HepG2 (cell line): ENCODE results near the gene LARP1.

Experiments used
- BRD4 ChIP-seq: sonication (generic); formaldehyde crosslinking; IDR thresholded peaks from 2 replicates; pipeline ENCODE4 v1.4.0; 2020; ENCODE audit warnings: missing genetic modification reagents
- ELF4 ChIP-seq: sonication (generic); formaldehyde crosslinking; IDR thresholded peaks from 2 replicates; pipeline ENCODE4 v1.5.0; 2020; ENCODE audit warnings: missing genetic modification reagents, mild to moderate bottlenecking, moderate library complexity, borderline replicate concordance
- HNF4G ChIP-seq, 2 experiments: sonication (generic) in 1 of 2; formaldehyde crosslinking in 1 of 2; IDR thresholded peaks; 2 replicates each; pipeline versions ENCODE4 v1.4.0 to v1.6.1; 2011 to 2020; ENCODE audit warnings: borderline replicate concordance in 2 of 2, low read depth in 2 of 2, mild to moderate bottlenecking in 2 of 2, low read length in 1 of 2, missing genetic modification reagents in 1 of 2, moderate library complexity in 1 of 2
- KDM5A ChIP-seq: fragments of 200-600 bp; sonication (generic); IDR thresholded peaks from 2 replicates; pipeline ENCODE4 v1.7.0; 2018; ENCODE audit warnings: antibody characterized with exemption, mild to moderate bottlenecking, low read length, borderline replicate concordance
- MTA1 ChIP-seq: sonication (generic); formaldehyde crosslinking; IDR thresholded peaks from 2 replicates; pipeline ENCODE4 v1.4.0; 2020; ENCODE audit warnings: missing genetic modification reagents, mild to moderate bottlenecking, borderline replicate concordance
- MZF1 ChIP-seq: sonication (generic); formaldehyde crosslinking; IDR thresholded peaks from 2 replicates; pipeline ENCODE4 v1.8.1; 2023; ENCODE audit warnings: mild to moderate bottlenecking, missing genetic modification reagents, borderline replicate concordance
- SMC3 ChIP-seq: IDR thresholded peaks from 2 replicates; pipeline ENCODE4 v1.6.1; 2011; ENCODE audit warnings: low read length, improper control_type of control experiment
- YY1 ChIP-seq: IDR thresholded peaks from 2 replicates; pipeline ENCODE4 v1.6.1; 2011; ENCODE audit warnings: low read length, low read depth, moderate library complexity, mild to moderate bottlenecking; ENCODE audit not compliant: insufficient read depth, insufficient replicate concordance
- ZNF572 ChIP-seq: sonication (generic); formaldehyde crosslinking; IDR thresholded peaks from 2 replicates; pipeline ENCODE4 v1.5.1; 2020; ENCODE audit warnings: mild to moderate bottlenecking, missing genetic modification reagents
- TF ChIP-seq, protein P1 (sequence below): sonication (generic); formaldehyde crosslinking; IDR thresholded peaks from 2 replicates; pipeline ENCODE4 v1.8.0; 2022; ENCODE audit warnings: mild to moderate bottlenecking, missing genetic modification reagents; ENCODE audit not compliant: insufficient replicate concordance
- TF ChIP-seq, protein P2 (sequence below): sonication (generic); formaldehyde crosslinking; IDR thresholded peaks from 2 replicates; pipeline ENCODE4 v1.5.0; 2020; ENCODE audit warnings: mild to moderate bottlenecking, missing genetic modification reagents, moderate library complexity
- TF ChIP-seq, protein P3 (sequence below): sonication (generic); formaldehyde crosslinking; IDR thresholded peaks from 2 replicates; pipeline ENCODE4 v1.4.0; 2020; ENCODE audit warnings: missing genetic modification reagents
- TF ChIP-seq, protein P4 (sequence below): sonication (generic); formaldehyde crosslinking; IDR thresholded peaks from 2 replicates; pipeline ENCODE4 v1.4.0; 2020; ENCODE audit warnings: missing genetic modification reagents

DNA sequence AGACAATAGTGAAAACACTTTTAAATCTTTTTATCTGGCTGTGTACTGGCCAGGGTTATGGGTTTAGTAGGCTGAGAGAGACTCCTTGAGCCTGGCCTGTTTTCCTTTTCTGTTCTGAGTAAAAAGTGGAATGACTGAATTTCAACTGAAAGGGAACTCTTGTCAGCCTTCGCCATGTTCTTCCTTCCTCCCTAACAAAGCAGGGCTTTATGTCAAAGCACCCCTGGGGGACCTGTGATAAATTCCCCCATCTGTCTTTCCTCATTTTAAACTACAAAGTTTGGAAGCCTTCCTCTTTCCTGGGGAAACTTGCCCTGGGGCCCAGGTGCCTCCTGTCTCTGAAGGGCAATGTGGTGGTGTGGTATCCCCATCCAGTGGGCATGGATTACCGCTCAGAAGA, 29.7 kb downstream of the LARP1 start:
- TF ChIP-seq MZF1 (CRISPR knock-in tag): no peak
- no peak for TF ChIP-seq BRD4 (CRISPR knock-in tag)
- TF ChIP-seq MTA1 (CRISPR knock-in tag): no peak
- TF ChIP-seq HNF4G (IDR thresholded peaks at IDR 0.05; ENCODE audit: borderline replicate concordance, low read depth, low read length): no peak
- no peak for TF ChIP-seq HNF4G (CRISPR knock-in tag; IDR thresholded peaks at IDR 0.05; ENCODE audit: borderline replicate concordance, low read depth)
- TF ChIP-seq, protein P1, sequence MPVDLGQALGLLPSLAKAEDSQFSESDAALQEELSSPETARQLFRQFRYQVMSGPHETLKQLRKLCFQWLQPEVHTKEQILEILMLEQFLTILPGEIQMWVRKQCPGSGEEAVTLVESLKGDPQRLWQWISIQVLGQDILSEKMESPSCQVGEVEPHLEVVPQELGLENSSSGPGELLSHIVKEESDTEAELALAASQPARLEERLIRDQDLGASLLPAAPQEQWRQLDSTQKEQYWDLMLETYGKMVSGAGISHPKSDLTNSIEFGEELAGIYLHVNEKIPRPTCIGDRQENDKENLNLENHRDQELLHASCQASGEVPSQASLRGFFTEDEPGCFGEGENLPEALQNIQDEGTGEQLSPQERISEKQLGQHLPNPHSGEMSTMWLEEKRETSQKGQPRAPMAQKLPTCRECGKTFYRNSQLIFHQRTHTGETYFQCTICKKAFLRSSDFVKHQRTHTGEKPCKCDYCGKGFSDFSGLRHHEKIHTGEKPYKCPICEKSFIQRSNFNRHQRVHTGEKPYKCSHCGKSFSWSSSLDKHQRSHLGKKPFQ (CRISPR knock-in tag): no peak
- TF ChIP-seq YY1: no peak
- no peak for TF ChIP-seq KDM5A
- TF ChIP-seq, protein P2, sequence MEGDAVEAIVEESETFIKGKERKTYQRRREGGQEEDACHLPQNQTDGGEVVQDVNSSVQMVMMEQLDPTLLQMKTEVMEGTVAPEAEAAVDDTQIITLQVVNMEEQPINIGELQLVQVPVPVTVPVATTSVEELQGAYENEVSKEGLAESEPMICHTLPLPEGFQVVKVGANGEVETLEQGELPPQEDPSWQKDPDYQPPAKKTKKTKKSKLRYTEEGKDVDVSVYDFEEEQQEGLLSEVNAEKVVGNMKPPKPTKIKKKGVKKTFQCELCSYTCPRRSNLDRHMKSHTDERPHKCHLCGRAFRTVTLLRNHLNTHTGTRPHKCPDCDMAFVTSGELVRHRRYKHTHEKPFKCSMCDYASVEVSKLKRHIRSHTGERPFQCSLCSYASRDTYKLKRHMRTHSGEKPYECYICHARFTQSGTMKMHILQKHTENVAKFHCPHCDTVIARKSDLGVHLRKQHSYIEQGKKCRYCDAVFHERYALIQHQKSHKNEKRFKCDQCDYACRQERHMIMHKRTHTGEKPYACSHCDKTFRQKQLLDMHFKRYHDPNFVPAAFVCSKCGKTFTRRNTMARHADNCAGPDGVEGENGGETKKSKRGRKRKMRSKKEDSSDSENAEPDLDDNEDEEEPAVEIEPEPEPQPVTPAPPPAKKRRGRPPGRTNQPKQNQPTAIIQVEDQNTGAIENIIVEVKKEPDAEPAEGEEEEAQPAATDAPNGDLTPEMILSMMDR (CRISPR knock-in tag): no peak
- TF ChIP-seq ELF4: no peak
- no peak for TF ChIP-seq SMC3
- TF ChIP-seq ZNF572: no peak
- TF ChIP-seq, protein P3, sequence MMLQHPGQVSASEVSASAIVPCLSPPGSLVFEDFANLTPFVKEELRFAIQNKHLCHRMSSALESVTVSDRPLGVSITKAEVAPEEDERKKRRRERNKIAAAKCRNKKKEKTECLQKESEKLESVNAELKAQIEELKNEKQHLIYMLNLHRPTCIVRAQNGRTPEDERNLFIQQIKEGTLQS (CRISPR knock-in tag): no peak
- TF ChIP-seq, protein P4, sequence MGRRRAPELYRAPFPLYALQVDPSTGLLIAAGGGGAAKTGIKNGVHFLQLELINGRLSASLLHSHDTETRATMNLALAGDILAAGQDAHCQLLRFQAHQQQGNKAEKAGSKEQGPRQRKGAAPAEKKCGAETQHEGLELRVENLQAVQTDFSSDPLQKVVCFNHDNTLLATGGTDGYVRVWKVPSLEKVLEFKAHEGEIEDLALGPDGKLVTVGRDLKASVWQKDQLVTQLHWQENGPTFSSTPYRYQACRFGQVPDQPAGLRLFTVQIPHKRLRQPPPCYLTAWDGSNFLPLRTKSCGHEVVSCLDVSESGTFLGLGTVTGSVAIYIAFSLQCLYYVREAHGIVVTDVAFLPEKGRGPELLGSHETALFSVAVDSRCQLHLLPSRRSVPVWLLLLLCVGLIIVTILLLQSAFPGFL: no peak
